Muscle layer of duodenum (tissue), 2 donors: Measurements from ENCODE around the gene FANCD2.

Experiments used
- H3K27ac ChIP-seq: one replicate; pipeline ENCODE4 v1.7.0; 2013; ENCODE audit warnings: mild to moderate bottlenecking, low read length
- H3K27me3 ChIP-seq: one replicate; pipeline ENCODE4 v1.7.0; 2013; ENCODE audit warnings: low read depth, mild to moderate bottlenecking, control low read depth, low read length
- H3K36me3 ChIP-seq, 2 donors: one replicate each; pipeline ENCODE4 v1.7.0; 2013; ENCODE audit warnings: low read length in 2 of 2, control low read depth in 1 of 2, mild to moderate bottlenecking in 1 of 2; ENCODE audit not compliant: insufficient read depth in 2 of 2, control insufficient read depth in 1 of 2
- H3K4me1 ChIP-seq, 2 donors: one replicate each; pipeline ENCODE4 v1.7.0; 2013; ENCODE audit warnings: low read length in 2 of 2, mild to moderate bottlenecking in 2 of 2, control low read depth in 1 of 2, moderate library complexity in 1 of 2; ENCODE audit not compliant: insufficient read depth in 2 of 2, control insufficient read depth in 1 of 2
- H3K4me3 ChIP-seq, 2 donors: one replicate each; pipeline ENCODE4 v1.7.0; 2013; ENCODE audit warnings: low read length in 2 of 2, low read depth in 1 of 2, mild to moderate bottlenecking in 1 of 2
- H3K9me3 ChIP-seq, 2 donors: one replicate each; pipeline ENCODE4 v1.7.0; 2013; ENCODE audit warnings: low read length in 2 of 2, control low read depth in 1 of 2, mild to moderate bottlenecking in 1 of 2; ENCODE audit not compliant: control insufficient read depth in 1 of 2
- donor health status: healthy.

FANCD2 gene

DNA sequence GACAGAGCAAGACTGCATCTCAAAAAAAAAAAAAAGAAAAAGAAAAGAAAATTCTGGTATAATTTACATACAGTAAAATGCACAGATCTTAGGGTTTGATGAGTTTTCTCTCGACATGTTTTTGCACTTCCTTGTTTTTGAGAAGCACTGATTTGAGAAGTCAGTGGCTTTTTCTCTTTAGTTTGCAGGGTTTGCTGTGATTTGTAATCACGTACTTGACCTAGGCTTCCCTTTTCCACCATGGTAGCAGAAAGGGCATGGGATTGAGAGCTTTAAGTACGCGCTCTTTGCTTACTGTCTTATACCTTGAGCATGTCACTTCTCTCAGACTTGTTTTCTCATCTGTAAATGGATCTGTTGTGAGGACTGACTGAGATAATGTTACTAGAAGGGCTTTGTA is 119.4 kb downstream of the FANCD2 start:
- Histone ChIP-seq H3K4me1 (peaks cover 7 to 20% of the 10 kb centered on the region in 2 donors), H3K27ac (no peak overlapping the region), H3K9me3 (no peaks in the 10 kb centered on the region), H3K36me3 (peaks cover 15 to 23% of the 10 kb centered on the region in 2 donors), H3K27me3 (no peaks in the 10 kb centered on the region), H3K4me3 (no peak overlapping the region)

DNA sequence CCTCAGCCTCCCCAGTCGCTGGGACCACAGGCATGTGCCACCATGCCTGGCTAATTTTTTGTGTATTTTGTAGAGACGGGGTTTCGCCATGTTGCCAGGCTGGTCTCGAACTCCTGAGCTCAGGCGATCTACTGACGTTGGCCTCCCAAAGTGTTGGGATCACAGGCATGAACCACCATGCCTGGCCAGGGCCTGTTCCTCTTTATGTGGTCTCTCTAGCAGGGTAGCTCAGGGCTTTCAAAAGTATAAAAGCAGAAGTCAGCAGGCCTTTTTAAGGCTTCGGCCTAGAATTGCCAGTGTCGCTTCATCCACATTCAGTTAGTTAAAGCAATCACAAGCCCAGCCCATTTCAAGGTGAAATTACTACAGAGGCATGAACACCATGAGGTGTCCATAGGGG is 123.0 kb downstream of the FANCD2 start:
- no peaks in the 10 kb centered on the region for H3K9me3 ChIP-seq
- no peak overlapping the region for H3K27ac ChIP-seq
- peaks cover 24 to 35% of the 10 kb centered on the region in 2 donors for H3K36me3 ChIP-seq
- H3K27me3 ChIP-seq = no peaks in the 10 kb centered on the region
- H3K4me3 ChIP-seq = no peak overlapping the region
- H3K4me1 ChIP-seq = peaks cover under 1 to 2% of the 10 kb centered on the region in 2 donors

DNA sequence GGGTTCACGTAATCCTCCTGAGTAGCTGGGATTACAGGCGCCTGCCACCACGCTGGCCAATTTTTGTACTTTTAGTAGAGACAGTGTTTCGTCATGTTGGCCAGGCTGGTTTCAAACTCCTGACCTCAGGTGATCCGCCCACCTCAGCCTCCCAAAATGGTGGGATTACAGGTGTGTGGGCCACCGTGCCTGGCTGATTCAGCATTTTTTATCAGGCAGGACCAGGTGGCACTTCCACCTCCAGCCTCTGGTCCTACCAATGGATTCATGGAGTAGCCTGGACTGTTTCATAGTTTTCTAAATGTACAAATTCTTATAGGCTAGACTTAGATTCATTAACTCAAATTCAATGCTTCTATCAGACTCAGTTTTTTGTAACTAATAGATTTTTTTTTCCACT is 124.8 kb downstream of the FANCD2 start:
- Histone ChIP-seq H3K4me1 (no peaks in the 10 kb centered on the region), H3K27me3 (no peaks in the 10 kb centered on the region), H3K36me3 (peaks cover 24 to 39% of the 10 kb centered on the region in 2 donors), H3K9me3 (no peaks in the 10 kb centered on the region), H3K4me3 (no peak overlapping the region), H3K27ac (no peak overlapping the region)
